GM23248 (cell line): Measurements from ENCODE around the gene ADAM12.

ENCODE experiments used
- EZH2 ChIP-seq: fragments of 200-600 bp; sonication (generic); IDR thresholded peaks from 2 replicates; pipeline ENCODE4 v1.6.1; 2018; ENCODE audit warnings: antibody characterized with exemption, mild to moderate bottlenecking; ENCODE audit not compliant: insufficient read depth, poor library complexity, severe bottlenecking
- EZH2phosphoT487 ChIP-seq: fragments of 200-600 bp; sonication (generic); IDR thresholded peaks from 2 replicates; pipeline ENCODE4 v1.6.1; 2018; ENCODE audit warnings: antibody characterized with exemption, moderate library complexity, mild to moderate bottlenecking, low read depth; ENCODE audit not compliant: insufficient read depth

GRCh38 chr10:126114884-126115555 lies 273.3 kb downstream of the ADAM12 start:
- no peak for TF ChIP-seq EZH2
- TF ChIP-seq EZH2phosphoT487, result no peak
